HG03139 (cell line): ENCODE data around the gene ZNG1A.
"Not testable (repeated sequence)": the region's sequence is repeated elsewhere in the genome, so short reads cannot be mapped to it uniquely, and the experiment has no call there.

Source experiments
- ATAC-seq: cut with Tn5 transposase; IDR thresholded peaks from one replicate; pipeline ENCODE4 v1.9.1; 2021; ENCODE audit not compliant: unreplicated experiment

The ZNG1A gene

DNA sequence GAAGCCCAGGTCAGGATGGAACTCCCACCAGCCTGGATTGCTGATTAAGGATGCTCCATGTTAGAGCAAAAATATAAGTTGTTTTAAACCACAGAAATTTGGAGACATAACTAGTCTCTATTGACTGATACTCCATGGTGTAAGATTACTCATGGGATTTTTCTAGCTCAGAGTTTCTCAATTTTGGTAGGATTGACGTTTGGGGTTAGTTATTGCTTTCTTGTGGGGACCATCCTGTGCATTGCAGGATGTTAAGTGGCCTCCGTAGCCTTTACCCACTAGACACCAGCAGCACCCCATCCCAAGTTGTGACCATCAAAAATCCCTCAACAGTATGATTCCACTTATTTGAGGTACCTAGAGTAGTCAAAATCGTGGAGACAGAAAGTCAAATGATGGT lies 80.1 kb downstream of the ZNG1A start:
- not testable (repeated sequence) for ATAC-seq

GRCh38 chr9:94992-95391 lies 83.9 kb downstream of the ZNG1A start:
- not testable (repeated sequence) for ATAC-seq

DNA sequence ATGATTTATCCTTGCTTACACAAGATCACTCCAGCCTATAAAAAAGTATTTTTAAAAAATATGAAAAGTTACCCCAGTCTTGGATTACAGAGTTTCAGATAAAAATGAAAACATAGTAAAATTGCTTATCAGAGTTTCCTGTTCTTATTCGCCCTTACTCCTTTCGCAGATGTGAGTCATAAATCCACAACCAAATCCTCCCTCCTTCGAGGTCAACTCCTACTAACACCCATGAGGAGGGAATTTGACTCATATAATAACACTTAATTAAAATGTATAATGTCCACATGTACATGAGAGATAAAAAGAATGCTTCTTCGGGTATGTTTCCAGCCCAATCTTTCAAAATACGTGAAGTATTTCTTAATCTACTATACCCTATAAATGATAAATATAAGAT lies 84.5 kb downstream of the ZNG1A start:
- ATAC-seq = not testable (repeated sequence)

DNA sequence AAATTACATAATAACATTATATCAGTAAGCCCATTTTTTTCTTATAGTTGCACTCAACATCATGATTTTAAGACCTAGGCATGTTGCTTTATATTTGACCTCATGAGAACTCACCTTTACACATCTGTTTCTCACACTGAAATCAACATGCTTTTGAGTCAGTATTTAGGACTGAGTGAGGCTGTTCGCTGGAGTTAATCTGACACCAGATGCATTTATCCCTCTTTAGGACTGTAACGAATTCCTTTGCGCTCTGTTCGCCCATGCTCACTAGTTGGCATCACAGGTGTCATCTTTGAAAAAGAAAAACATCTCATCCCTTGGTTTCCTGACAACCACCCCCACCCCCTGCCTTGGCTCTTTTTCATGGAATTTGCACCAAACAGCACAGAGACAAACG lies 84.9 kb downstream of the ZNG1A start:
- not testable (repeated sequence) for ATAC-seq

GRCh38 chr9:90851-91250 lies 88.0 kb downstream of the ZNG1A start:
- ATAC-seq = not testable (repeated sequence)

GRCh38 chr9:88396-89037 lies 90.3 kb downstream of the ZNG1A start:
- ATAC-seq = not testable (repeated sequence)

DNA sequence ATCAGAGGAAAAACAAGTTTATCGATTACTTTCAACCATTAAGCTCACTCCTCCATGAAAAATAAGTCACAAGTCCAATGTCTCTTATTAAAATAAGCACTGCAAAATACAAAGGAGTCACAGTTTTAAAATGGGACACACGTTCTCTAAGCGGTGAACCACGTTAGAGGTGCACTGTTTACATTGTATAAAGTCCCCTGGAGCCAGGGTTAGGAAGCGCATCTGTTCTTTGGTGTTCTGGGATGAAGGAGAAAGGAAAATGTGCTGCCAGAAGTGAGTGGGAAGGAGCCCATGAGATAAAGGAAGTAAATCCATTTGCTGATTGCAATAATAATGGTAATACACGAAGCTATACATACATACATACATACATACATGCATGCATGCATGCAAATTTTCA lies 91.0 kb downstream of the ZNG1A start:
- ATAC-seq = not testable (repeated sequence)

DNA sequence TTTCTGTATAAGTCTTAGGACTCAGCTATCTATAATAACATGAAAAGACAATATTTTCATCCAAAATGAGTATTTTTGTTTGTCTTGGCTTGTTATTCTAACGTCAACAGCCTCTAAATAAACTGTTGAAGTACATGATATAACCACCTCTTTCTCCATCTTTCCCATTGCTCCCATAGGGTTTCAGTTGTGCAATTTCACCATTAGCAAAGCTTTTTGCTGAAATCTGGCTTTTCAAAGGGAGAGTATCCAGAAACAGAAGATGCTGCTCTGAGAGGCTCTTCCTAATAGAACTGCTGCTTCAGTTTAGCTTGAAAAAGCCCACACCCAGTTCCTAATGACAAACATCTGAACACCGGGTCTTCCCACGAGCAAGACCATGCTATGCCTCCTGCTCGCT lies 91.8 kb downstream of the ZNG1A start:
- not testable (repeated sequence) for ATAC-seq

GRCh38 chr9:86697-87096 lies 92.2 kb downstream of the ZNG1A start:
- not testable (repeated sequence) for ATAC-seq

GRCh38 chr9:82932-83689 lies 95.7 kb downstream of the ZNG1A start:
- ATAC-seq = not testable (repeated sequence)

GRCh38 chr9:78333-78732 lies 100.5 kb downstream of the ZNG1A start:
- not testable (repeated sequence) for ATAC-seq

DNA sequence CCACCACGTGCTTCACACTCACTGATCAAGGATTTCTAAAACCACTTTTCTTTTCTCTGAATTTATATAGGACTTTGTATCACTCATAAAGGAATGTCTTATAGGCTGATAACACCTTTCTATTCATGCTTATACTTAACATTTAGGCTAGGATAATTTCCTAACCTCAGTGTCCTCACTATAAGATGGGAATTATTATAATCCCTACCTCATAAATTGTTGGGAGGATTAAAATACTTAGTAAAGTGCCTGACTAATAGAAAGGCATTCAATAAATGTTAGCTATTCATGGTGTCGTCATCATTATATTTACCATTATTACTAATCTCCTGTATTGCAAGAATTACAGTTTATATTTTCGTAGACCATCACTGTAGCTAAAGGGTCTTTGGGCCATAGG lies 102.5 kb downstream of the ZNG1A start:
- not testable (repeated sequence) for ATAC-seq

DNA sequence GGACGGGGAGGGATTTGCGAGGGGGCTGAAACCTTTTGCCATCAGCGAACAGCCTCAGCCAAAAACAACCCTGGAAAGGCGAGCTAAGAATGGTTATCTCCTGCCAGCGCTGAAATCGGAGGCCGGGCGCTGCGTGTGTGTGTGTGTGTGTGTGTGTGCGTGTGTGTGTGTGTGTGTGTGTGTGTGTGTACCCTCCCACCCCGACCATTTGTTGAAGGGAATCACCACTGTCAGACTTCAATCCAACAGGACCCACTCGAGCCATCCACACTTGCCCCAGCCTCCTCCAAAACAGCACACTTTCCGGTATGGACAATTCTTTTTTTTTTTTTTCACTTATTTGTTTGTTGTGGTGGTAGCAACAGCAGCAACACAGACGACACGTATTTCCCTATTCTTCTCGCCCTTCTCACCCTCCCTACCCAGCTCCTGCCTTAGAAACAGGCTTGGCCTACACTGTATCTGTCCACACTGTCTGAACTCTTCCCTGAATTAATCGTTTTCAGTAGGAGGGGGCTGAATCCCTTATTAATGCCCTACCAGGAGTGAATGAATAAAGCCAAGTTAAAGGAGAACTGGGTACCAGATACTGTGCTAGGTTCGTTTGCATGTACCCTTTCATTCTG lies 104.8 kb downstream of the ZNG1A start:
- ATAC-seq = not testable (repeated sequence)

- not testable (repeated sequence) for ATAC-seq
Observed at GRCh38 chr9:73076-73899, 105.6 kb downstream of the ZNG1A start.
